H1 (cell line): Measurements from ENCODE around the gene HDGFL3. TPM values are rescaled to one million over a fixed set of nuclear protein-coding genes. Genes with fewer than 3 reads are reported as not detected.

Source experiments
- CTCF ChIA-PET: fragments of 300-600 bp; sonication (Branson Sonifier 250); formaldehyde crosslinking; loops from one replicate; lab custom pipeline; 2021; ENCODE audit not compliant: partially characterized antibody; lab: Charles Lee
- POLR2A ChIA-PET: fragments of 300-600 bp; sonication (Branson Sonifier 250); formaldehyde crosslinking; loops from one replicate; lab custom pipeline; 2021; ENCODE audit warnings: inconsistent platforms; ENCODE audit not compliant: partially characterized antibody; lab: Charles Lee
- DNase-seq, 2 experiments: peaks; one replicate each; pipeline versions ENCODE4 v3.0.0 to v3.0.0-alpha.2; 2010 to 2022; ENCODE audit warnings: low spot score in 2 of 2, low read depth in 1 of 2, mixed read lengths in 1 of 2
- FAIRE-seq: peaks from 2 replicates; lab custom pipeline; 2011; peaks lifted over from hg19 to GRCh38; lab: Jason Lieb, UNC
- H2AFZ ChIP-seq: 2 replicates; pipeline ENCODE4 v1.8.1; 2012; ENCODE audit warnings: low read length, inconsistent platforms
- H2AK5ac ChIP-seq: 2 replicates; pipeline ENCODE4 v1.6.1; 2013; ENCODE audit warnings: low read depth, low read length
- H2BK120ac ChIP-seq: replicated peaks from 2 replicates; pipeline ENCODE3; 2013; ENCODE audit warnings: low read depth, low read length, inconsistent platforms
- H2BK12ac ChIP-seq: 2 replicates; pipeline ENCODE4 v1.6.1; 2013; ENCODE audit warnings: low read depth, low read length
- H2BK15ac ChIP-seq: 2 replicates; pipeline ENCODE4 v1.6.1; 2013; ENCODE audit warnings: low read length
- H2BK20ac ChIP-seq: 2 replicates; pipeline ENCODE4 v1.6.1; 2013; ENCODE audit warnings: low read length
- H2BK5ac ChIP-seq: 2 replicates; pipeline ENCODE4 v1.6.1; 2013; ENCODE audit warnings: low read depth, low read length
- H3K14ac ChIP-seq: 2 replicates; pipeline ENCODE4 v1.6.1; 2013; ENCODE audit warnings: inconsistent platforms; ENCODE audit not compliant: insufficient read length
- H3K18ac ChIP-seq: 2 replicates; pipeline ENCODE4 v1.6.1; 2013; ENCODE audit warnings: low read length; ENCODE audit errors: extremely low read depth
- H3K23ac ChIP-seq: 2 replicates; pipeline ENCODE4 v1.6.1; 2013; ENCODE audit warnings: inconsistent platforms; ENCODE audit not compliant: insufficient read length
- H3K23me2 ChIP-seq: 2 replicates; pipeline ENCODE4 v1.6.1; 2013; ENCODE audit warnings: low read depth, low read length
- H3K27ac ChIP-seq: 2 replicates; pipeline ENCODE4 v1.6.1; 2011; ENCODE audit warnings: low read depth, low read length, inconsistent platforms
- H3K27me3 ChIP-seq, 4 experiments: replicated peaks in 1 of 4; 1 replicate in 1 of 4; 2 replicates in 3 of 4; pipeline versions ENCODE4 v1.6.1 to v1.8.1; 2011 to 2013; ENCODE audit warnings: low read length in 3 of 4, mild to moderate bottlenecking in 3 of 4, inconsistent platforms in 2 of 4, mixed read lengths in 2 of 4, moderate library complexity in 1 of 4; ENCODE audit not compliant: control insufficient read depth in 3 of 4, insufficient read depth in 3 of 4; ENCODE audit errors: extremely low read depth in 1 of 4
- H3K36me3 ChIP-seq, 4 experiments: 2 replicates each; pipeline versions ENCODE4 v1.6.1 to v1.8.1; 2011 to 2013; ENCODE audit warnings: mild to moderate bottlenecking in 4 of 4, low read length in 3 of 4, moderate library complexity in 2 of 4, control low read depth in 1 of 4, inconsistent platforms in 1 of 4; ENCODE audit not compliant: insufficient read depth in 4 of 4, control insufficient read depth in 2 of 4
- H3K4ac ChIP-seq: replicated peaks from 2 replicates; pipeline ENCODE3; 2013; ENCODE audit warnings: low read length, low read depth, mixed read lengths, inconsistent platforms; ENCODE audit not compliant: insufficient read length
- H3K4me1 ChIP-seq, 4 experiments: replicated peaks in 1 of 4; 1 replicate in 1 of 4; 2 replicates in 3 of 4; pipeline versions ENCODE4 v1.6.1 to v1.8.1; 2011 to 2013; ENCODE audit warnings: low read length in 3 of 4, inconsistent platforms in 2 of 4, mixed read lengths in 1 of 4; ENCODE audit not compliant: insufficient read depth in 4 of 4, control insufficient read depth in 3 of 4
- H3K4me2 ChIP-seq, 2 experiments: 2 replicates each; pipeline versions ENCODE4 v1.6.1 to v1.8.1; 2011 to 2013; ENCODE audit warnings: low read depth in 2 of 2, low read length in 2 of 2, control low read depth in 1 of 2, inconsistent platforms in 1 of 2, mild to moderate bottlenecking in 1 of 2; ENCODE audit not compliant: insufficient read depth in 1 of 2
- H3K4me3 ChIP-seq, 4 experiments: fragments of 200-600, 300-600 bp in 1 of 4; sonication (generic), shearing (Covaris generic), sonication (Bioruptor Twin) in 1 of 4; 2 replicates each; pipeline versions ENCODE4 v1.5.1 to v1.8.1; 2011 to 2016; ENCODE audit warnings: low read length in 4 of 4, low read depth in 3 of 4, control low read depth in 2 of 4, inconsistent platforms in 2 of 4, mild to moderate bottlenecking in 2 of 4, mixed read lengths in 1 of 4, moderate library complexity in 1 of 4; ENCODE audit not compliant: insufficient read depth in 2 of 4; ENCODE audit errors: extremely low read depth in 1 of 4
- H3K56ac ChIP-seq: replicated peaks from 2 replicates; pipeline ENCODE3; 2013; ENCODE audit warnings: low read depth, mild to moderate bottlenecking, mixed read lengths, low read length, inconsistent platforms; ENCODE audit not compliant: insufficient read length
- H3K79me1 ChIP-seq: 2 replicates; pipeline ENCODE4 v1.6.1; 2013; ENCODE audit warnings: low read depth, low read length, control low read depth
- H3K79me2 ChIP-seq, 2 experiments: 2 replicates each; pipeline versions ENCODE4 v1.6.1 to v1.8.1; 2012 to 2013; ENCODE audit warnings: low read length in 2 of 2, mild to moderate bottlenecking in 2 of 2, inconsistent platforms in 1 of 2; ENCODE audit not compliant: insufficient read depth in 2 of 2, control insufficient read depth in 1 of 2
- H3K9ac ChIP-seq, 4 experiments: replicated peaks in 1 of 4; 1 replicate in 1 of 4; 2 replicates in 3 of 4; pipeline versions ENCODE4 v1.6.1 to v1.8.1; 2011 to 2013; ENCODE audit warnings: low read depth in 3 of 4, low read length in 3 of 4, control low read depth in 2 of 4, mild to moderate bottlenecking in 2 of 4, moderate library complexity in 2 of 4, inconsistent platforms in 1 of 4; ENCODE audit errors: extremely low read depth in 1 of 4
- H3K9me3 ChIP-seq, 2 experiments: 2 replicates each; pipeline versions ENCODE4 v1.6.1 to v1.8.1; 2012 to 2013; ENCODE audit warnings: mild to moderate bottlenecking in 2 of 2, moderate library complexity in 2 of 2, control low read depth in 1 of 2, inconsistent platforms in 1 of 2, low read depth in 1 of 2, low read length in 1 of 2, mixed read lengths in 1 of 2; ENCODE audit not compliant: insufficient read depth in 2 of 2
- H4K20me1 ChIP-seq, 2 experiments: replicated peaks in 1 of 2; 2 replicates each; pipeline versions ENCODE3 to v1.8.1; 2011 to 2013; ENCODE audit warnings: inconsistent platforms in 2 of 2, low read length in 2 of 2, mild to moderate bottlenecking in 1 of 2; ENCODE audit not compliant: insufficient read depth in 2 of 2, control insufficient read depth in 1 of 2
- H4K5ac ChIP-seq: 2 replicates; pipeline ENCODE4 v1.6.1; 2013; ENCODE audit warnings: low read length, low read depth, mixed read lengths, inconsistent platforms; ENCODE audit not compliant: insufficient read length
- H4K8ac ChIP-seq: 2 replicates; pipeline ENCODE4 v1.8.0; 2013; ENCODE audit warnings: mild to moderate bottlenecking, moderate library complexity, low read length, inconsistent platforms; ENCODE audit not compliant: insufficient read depth; ENCODE audit errors: extremely low read depth
- H4K91ac ChIP-seq: replicated peaks from 2 replicates; pipeline ENCODE3; 2013; ENCODE audit warnings: low read length, mixed read lengths, inconsistent platforms; ENCODE audit not compliant: insufficient read length
- CBX8 ChIP-seq: fragments of 300-800, 300-1000 bp; sonication (generic); IDR thresholded peaks from 2 replicates; pipeline ENCODE4 v1.7.1; 2016; ENCODE audit warnings: low read depth, low read length, borderline replicate concordance
- EP300 ChIP-seq, 2 experiments: IDR thresholded peaks; 1 replicate in 1 of 2; 2 replicates in 1 of 2; pipeline ENCODE4 v1.6.1; 2011 to 2012; ENCODE audit warnings: low read depth in 2 of 2, low read length in 2 of 2, mild to moderate bottlenecking in 2 of 2, borderline replicate concordance in 1 of 2, inconsistent platforms in 1 of 2, moderate library complexity in 1 of 2
- FOSL1 ChIP-seq: IDR thresholded peaks from 2 replicates; pipeline ENCODE4 v1.6.1; 2011; ENCODE audit warnings: mild to moderate bottlenecking, low read depth, low read length, moderate library complexity; ENCODE audit not compliant: insufficient read depth
- GABPA ChIP-seq: IDR thresholded peaks from 2 replicates; pipeline ENCODE4 v1.6.1; 2011; ENCODE audit warnings: mild to moderate bottlenecking, low read length, moderate library complexity, borderline replicate concordance; ENCODE audit not compliant: insufficient read depth
- HDAC2 ChIP-seq, 2 experiments: fragments of 300-600 bp in 1 of 2; sonication (generic) in 1 of 2; IDR thresholded peaks; 2 replicates each; pipeline ENCODE4 v1.6.1; 2011 to 2012; ENCODE audit warnings: low read depth in 2 of 2, low read length in 2 of 2, mild to moderate bottlenecking in 2 of 2, moderate library complexity in 2 of 2, borderline replicate concordance in 1 of 2, inconsistent platforms in 1 of 2
- HDAC6 ChIP-seq: IDR thresholded peaks from one replicate; pipeline ENCODE4 v1.7.1; 2012; ENCODE audit warnings: low read depth, mild to moderate bottlenecking, inconsistent platforms, low read length, moderate library complexity
- RNF2 ChIP-seq: fragments of 200-900, 300-1000 bp; sonication (generic); IDR thresholded peaks from 2 replicates; pipeline ENCODE4 v1.7.1; 2016; ENCODE audit warnings: borderline replicate concordance, low read depth, mild to moderate bottlenecking, antibody characterized with exemption, low read length; ENCODE audit not compliant: poor library complexity, severe bottlenecking; ENCODE audit errors: missing control alignments
- RXRA ChIP-seq: IDR thresholded peaks from 2 replicates; pipeline ENCODE4 v1.6.1; 2011; ENCODE audit warnings: low read depth, mild to moderate bottlenecking, low read length, moderate library complexity; ENCODE audit not compliant: insufficient read depth
- SIRT6 ChIP-seq: IDR thresholded peaks from one replicate; pipeline ENCODE4 v1.7.1; 2012; ENCODE audit warnings: low read length, inconsistent platforms
- YY1 ChIP-seq: IDR thresholded peaks from 2 replicates; pipeline ENCODE4 v1.6.1; 2011; ENCODE audit warnings: low read depth, mild to moderate bottlenecking, low read length
- WGBS, 2 experiments: shearing (Covaris generic) in 1 of 2; methylation state at CpG; one replicate each; pipeline versions ENCODE4 v1.1.6 to v1.1.7; 2013 to 2015; ENCODE audit warnings: low lambda C conversion rate in 2 of 2, mixed read lengths in 2 of 2, inconsistent platforms in 1 of 2, low coverage in 1 of 2, missing lambda C conversion rate in 1 of 2; ENCODE audit not compliant: insufficient replicate concordance in 2 of 2, insufficient coverage in 1 of 2, insufficient read length in 1 of 2; ENCODE audit errors: extremely low coverage in 1 of 2, missing lambda C conversion rate in 1 of 2; 5-methylcytosine and 5-hydroxymethylcytosine counted together
- polyA plus RNA-seq, 7 experiments: library from polyadenylated mRNA; depleted of rRNA in 3 of 7; stranded (reverse) in 5 of 7; unstranded in 2 of 7; fragments of >200 nt in 5 of 7; fragments of 200-250 nt in 2 of 7; gene quantifications; 1 replicate in 5 of 7; 2 replicates in 1 of 7; 4 replicates in 1 of 7; pipeline versions ENCODE4 v1.2.1 to v1.2.3, GENCODE V29; 2011 to 2013; ENCODE audit warnings: missing spikeins in 2 of 7, mixed read lengths in 2 of 7
- total RNA-seq: library from RNA; stranded (reverse); fragmentation: NEBNext Ultra II Directional; extraction: Animal tissue kit (Norgen Biotek cat#: 25700); gene quantifications from 2 replicates; pipeline ENCODE4 v1.2.1, GENCODE V29; 2021

The HDGFL3 gene
- total and polyA plus RNA-seq, 2 of the 8 experiments (the other 6 are each of a cell fraction or from before 2014, with no cell fraction given): 14.1 to 149 TPM

- no peak for FAIRE-seq
- POLR2A ChIA-PET: interaction anchor here (0.6 to 2.3 kb wide), 6 partner anchors 10 to 127 kb away, joined by 3 to 13 read pairs (median 4); no protein-coding TSS in a partner anchor
Measured at GRCh38 chr15:83129791-83130190, 77.8 kb downstream of the HDGFL3 start.

More at GRCh38 chr15:83129791-83130190, 77.8 kb downstream of the HDGFL3 start:
- H4K20me1 ChIP-seq: peaks cover 0 to 2% of the 10 kb centered on the region in 2 experiments
- no peak overlapping the region for H2BK12ac ChIP-seq
- no peak overlapping the region for H3K4me3 ChIP-seq
- WGBS, 2 experiments: 87% methylated on average over 2 of the region's 2 CpGs; no CpG with 5 or more reads in 1 of the 2 experiments
- CTCF ChIA-PET: interaction anchor here (0.6 to 1.2 kb wide), 3 partner anchors 84 to 281 kb away, joined by 3 to 4 read pairs (median 3); no protein-coding TSS in a partner anchor
- no peak overlapping the region for H2BK15ac ChIP-seq
- no peak for DNase-seq
- no peak overlapping the region for H3K27ac ChIP-seq
- TF ChIP-seq GABPA (no peak), EP300 (IDR thresholded peaks at IDR 0.05; ENCODE audit: borderline replicate concordance in 1 of 2, low read depth in 2 of 2, low read length in 2 of 2) (no peak), HDAC6 (no peak), RNF2 (no peak), CBX8 (no peak), FOSL1 (no peak), RXRA (no peak), YY1 (no peak), HDAC2 (IDR thresholded peaks at IDR 0.05; ENCODE audit: borderline replicate concordance in 1 of 2, low read depth in 2 of 2, low read length in 2 of 2) (no peak), SIRT6 (no peak)
- H2AK5ac ChIP-seq: no peak overlapping the region
- H3K9ac ChIP-seq: no peak overlapping the region
- no peak overlapping the region for H4K8ac ChIP-seq
- H3K23ac ChIP-seq: no peak overlapping the region
- H3K18ac ChIP-seq: no peak overlapping the region
- H3K4me2 ChIP-seq: no peak overlapping the region
- H3K27me3 ChIP-seq: no peaks in the 10 kb centered on the region
- H3K4ac ChIP-seq: no peak overlapping the region
- no peaks in the 10 kb centered on the region for H3K79me2 ChIP-seq
- no peak overlapping the region for H3K56ac ChIP-seq
- no peak overlapping the region for H4K91ac ChIP-seq
- no peak overlapping the region for H3K14ac ChIP-seq
- no peak overlapping the region for H2BK5ac ChIP-seq
- H3K4me1 ChIP-seq: no peaks in the 10 kb centered on the region
- no peaks in the 10 kb centered on the region for H3K79me1 ChIP-seq
- H3K23me2 ChIP-seq: no peaks in the 10 kb centered on the region
- H2BK20ac ChIP-seq: no peak overlapping the region
- H4K5ac ChIP-seq: no peak overlapping the region
- H2BK120ac ChIP-seq: no peak overlapping the region
- no peaks in the 10 kb centered on the region for H3K36me3 ChIP-seq
- H2AFZ ChIP-seq: no peak overlapping the region
- no peaks in the 10 kb centered on the region for H3K9me3 ChIP-seq
